ENCODE data around the gene DRICH1.

- no peak for TF ChIP-seq CTCF (IDR thresholded peaks at IDR 0.05)
- TF ChIP-seq POLR2AphosphoS5 (IDR thresholded peaks at IDR 0.05; ENCODE audit: low read depth, low read length), result no peak
- TF ChIP-seq REST (IDR thresholded peaks at IDR 0.05; ENCODE audit: insufficient read depth in 1 of 2, low read depth in 2 of 2, low read length in 1 of 2), result no peak
- no peak for TF ChIP-seq TCF7L2 (IDR thresholded peaks at IDR 0.05; ENCODE audit: low read depth, low read length)
Measured at GRCh38 chr22:23673050-23673620, 41.0 kb upstream of the DRICH1 start.
